GM12878 (cell line): ENCODE measurements around the gene IQGAP2. TPM values are rescaled to one million over a fixed set of nuclear protein-coding genes. Genes with fewer than 3 reads are reported as not detected.

ENCODE experiments used
- BACH1 ChIP-seq: fragments of 450-650 bp; IDR thresholded peaks from 2 replicates; pipeline ENCODE4 v1.6.1; 2017; ENCODE audit warnings: mild to moderate bottlenecking, borderline replicate concordance
- LARP7 ChIP-seq: fragments of 450-650 bp; IDR thresholded peaks from 2 replicates; pipeline ENCODE4 v1.6.1; 2017; ENCODE audit warnings: mild to moderate bottlenecking
- MEF2A ChIP-seq: IDR thresholded peaks from 2 replicates; pipeline ENCODE4 v1.6.1; 2011; ENCODE audit warnings: low read depth, mild to moderate bottlenecking, low read length, moderate library complexity; ENCODE audit not compliant: insufficient read depth
- NKRF ChIP-seq: fragments of 450-650 bp; conservative IDR thresholded peaks from 2 replicates; pipeline ENCODE4 v1.6.1; 2017; ENCODE audit warnings: mild to moderate bottlenecking, moderate library complexity
- SKIL ChIP-seq: fragments of 450-650 bp; IDR thresholded peaks from 2 replicates; pipeline ENCODE4 v1.6.1; 2017; ENCODE audit warnings: mild to moderate bottlenecking, low read depth, inconsistent platforms; ENCODE audit not compliant: poor library complexity, severe bottlenecking
- ZBTB11 ChIP-seq: fragments of 450-650 bp; formaldehyde crosslinking; IDR thresholded peaks from 2 replicates; pipeline ENCODE4 v1.5.0; 2022; ENCODE audit warnings: mild to moderate bottlenecking, missing genetic modification characterization
- ZBTB33 ChIP-seq: fragments of 450-650 bp; IDR thresholded peaks from 2 replicates; pipeline ENCODE4 v1.6.1; 2017; ENCODE audit warnings: mild to moderate bottlenecking
- polyA plus RNA-seq, 11 experiments: library from polyadenylated mRNA; depleted of rRNA in 4 of 11; unstranded in 6 of 11; stranded (reverse) in 5 of 11; fragments of >200 nt; fragmentation: Nextera tagmentation in 4 of 11; fragmentation: Illumina TruSeq in 1 of 11; extraction: Ambion mirVana in 4 of 11; extraction: Trizol in 1 of 11; gene quantifications; 1 replicate in 1 of 11; 2 replicates in 10 of 11; pipeline versions ENCODE4 v1.2.1 to v1.2.3, GENCODE V29; 2011 to 2016; ENCODE audit warnings: inconsistent platforms in 2 of 11, missing spikeins in 2 of 11, low read depth in 1 of 11
- total RNA-seq, 4 experiments: library from RNA; depleted of rRNA in 3 of 4; stranded (reverse); fragments of >200 nt in 3 of 4; fragmentation: Illumina TruSeq in 1 of 4; extraction: Trizol in 1 of 4; gene quantifications; 2 replicates each; pipeline versions ENCODE4 v1.2.1 to v1.2.3, GENCODE V29; 2013 to 2021

IQGAP2 gene
- total and polyA plus RNA-seq, 10 of the 15 experiments (the other 5 are each of a cell fraction or from before 2014, with no cell fraction given) = 14.5 to 41.4 (median 21.8) TPM

GRCh38 chr5:76441890-76442673 lies 39.0 kb downstream of the IQGAP2 start (continued):
- TF ChIP-seq LARP7 (no peak), SKIL (no peak), NKRF (no peak), ZBTB33 (no peak), BACH1 (no peak), ZBTB11 (CRISPR knock-in tag) (no peak), MEF2A (no peak)
- TF ChIP-seq, all 136 proteins: peak for 0
